GM12878 (cell line): ENCODE data around the gene PTGER4. TPM values are rescaled to one million over a fixed set of nuclear protein-coding genes. Genes with fewer than 3 reads are reported as not detected.

Source experiments
- ATAC-seq: fragments of 200-7000 bp; cut with Tn5 transposase; 3 replicates; pipeline ENCODE4 v1.9.1; 2020; ENCODE audit warnings: mild to moderate bottlenecking, moderate library complexity
- BruUV-seq: library from RNA; stranded (reverse); fragments of 400-500 nt; replicated peaks from 2 replicates; lab custom pipeline; 2021; lab: Mats Ljungman, UMichigan
- CTCF ChIA-PET: fragments of 300-600 bp; sonication (Branson Sonifier 250); formaldehyde crosslinking; extraction: SDS; loops from one replicate; lab custom pipeline; 2021; ENCODE audit warnings: inconsistent platforms; lab: Yijun Ruan, JAX
- POLR2A ChIA-PET: fragments of 350-600 bp; formaldehyde crosslinking; extraction: SDS; loops from one replicate; lab custom pipeline; 2021; ENCODE audit warnings: inconsistent platforms; lab: Charles Lee
- RAD21 ChIA-PET: fragments of 300-600 bp; sonication (Branson Sonifier 250); formaldehyde crosslinking; loops from one replicate; lab custom pipeline; 2023; ENCODE audit warnings: antibody characterized with exemption; ENCODE audit not compliant: unreplicated experiment; lab: Charles Lee
- SMC1A ChIA-PET: fragments of 300-600 bp; sonication (Branson Sonifier 250); formaldehyde crosslinking; loops from one replicate; lab custom pipeline; 2023; ENCODE audit not compliant: unreplicated experiment, uncharacterized antibody; lab: Charles Lee
- DNase-seq: peaks from one replicate; pipeline ENCODE4 v3.0.0-alpha.2; 2011; ENCODE audit warnings: low read depth, low spot score
- FAIRE-seq: peaks from 3 replicates; lab custom pipeline; 2011; peaks lifted over from hg19 to GRCh38; lab: Jason Lieb, UNC
- H2AFZ ChIP-seq: 2 replicates; pipeline ENCODE4 v1.6.0; 2011; ENCODE audit warnings: low read depth, low read length, control low read depth; ENCODE audit not compliant: control insufficient read depth
- H3K27ac ChIP-seq: 2 replicates; pipeline ENCODE4 v1.5.1; 2011; ENCODE audit warnings: control low read depth; ENCODE audit not compliant: control insufficient read depth, insufficient read depth
- H3K27me3 ChIP-seq, 2 experiments: replicated peaks in 1 of 2; 2 replicates each; pipeline versions ENCODE4 v1.6.0 to v1.6.1; 2011; ENCODE audit warnings: low read length in 1 of 2; ENCODE audit not compliant: control insufficient read depth in 2 of 2, insufficient read depth in 2 of 2
- H3K36me3 ChIP-seq, 2 experiments: 2 replicates each; pipeline ENCODE4 v1.5.1; 2011; ENCODE audit warnings: low read length in 1 of 2; ENCODE audit not compliant: control insufficient read depth in 2 of 2, insufficient read depth in 2 of 2
- H3K4me1 ChIP-seq: 2 replicates; pipeline ENCODE4 v1.6.1; 2011; ENCODE audit warnings: mild to moderate bottlenecking, low read length, moderate library complexity, mixed read lengths; ENCODE audit not compliant: control insufficient read depth, insufficient read depth
- H3K4me2 ChIP-seq: 2 replicates; pipeline ENCODE4 v1.6.0; 2011; ENCODE audit warnings: control low read depth; ENCODE audit not compliant: control insufficient read depth, insufficient read depth
- H3K4me3 ChIP-seq: fragments of 200-600 bp; sonication (generic); 2 replicates; pipeline ENCODE4 v1.5.1; 2016
- H3K79me2 ChIP-seq: 2 replicates; pipeline ENCODE4 v1.6.0; 2011; ENCODE audit warnings: low read length; ENCODE audit not compliant: control insufficient read depth, insufficient read depth
- H3K9ac ChIP-seq: 2 replicates; pipeline ENCODE4 v1.8.0; 2011; ENCODE audit warnings: low read length, control low read depth, mixed read lengths; ENCODE audit not compliant: control insufficient read depth, insufficient read depth
- H3K9me3 ChIP-seq: replicated peaks from 3 replicates; pipeline ENCODE4 v1.5.1; 2011; ENCODE audit warnings: mild to moderate bottlenecking, low read length; ENCODE audit not compliant: control insufficient read depth, insufficient read depth
- H4K20me1 ChIP-seq: 2 replicates; pipeline ENCODE4 v1.6.0; 2011; ENCODE audit not compliant: control insufficient read depth, insufficient read depth
- ETV6 ChIP-seq, 2 experiments: fragments of 450-650 bp in 1 of 2; IDR thresholded peaks in 1 of 2; conservative IDR thresholded peaks in 1 of 2; 2 replicates each; pipeline ENCODE4 v1.6.1; 2014; ENCODE audit warnings: antibody characterized with exemption in 1 of 2, borderline replicate concordance in 1 of 2, low read depth in 1 of 2, mild to moderate bottlenecking in 1 of 2, moderate library complexity in 1 of 2
- HCFC1 ChIP-seq: fragments of 150-350 bp; IDR thresholded peaks from 2 replicates; pipeline ENCODE4 v1.6.1; 2014; ENCODE audit warnings: low read length
- IKZF1 ChIP-seq: fragments of 450-650 bp; conservative IDR thresholded peaks from 2 replicates; pipeline ENCODE4 v1.6.1; 2017; ENCODE audit warnings: antibody characterized with exemption, mild to moderate bottlenecking
- NFYA ChIP-seq: IDR thresholded peaks from 2 replicates; pipeline ENCODE4 v1.6.1; 2011; ENCODE audit warnings: low read depth, mild to moderate bottlenecking, low read length, improper control_type of control experiment, borderline replicate concordance
- SREBF2 ChIP-seq: IDR thresholded peaks from 2 replicates; pipeline ENCODE4 v1.6.1; 2012; ENCODE audit warnings: mild to moderate bottlenecking, low read length
- STAT1 ChIP-seq: fragments of 450-650 bp; conservative IDR thresholded peaks from 2 replicates; pipeline ENCODE4 v1.6.1; 2014; ENCODE audit warnings: antibody characterized with exemption, mild to moderate bottlenecking
- ZNF217 ChIP-seq: fragments of 450-650 bp; IDR thresholded peaks from 2 replicates; pipeline ENCODE4 v1.6.1; 2017; ENCODE audit warnings: antibody characterized with exemption, mild to moderate bottlenecking
- ZNF384 ChIP-seq: IDR thresholded peaks from 2 replicates; pipeline ENCODE4 v1.6.1; 2012; ENCODE audit warnings: low read depth, mild to moderate bottlenecking, low read length, improper control_type of control experiment, borderline replicate concordance
- WGBS: methylation state at CpG from one replicate; pipeline ENCODE4 v1.1.6; 2016; ENCODE audit warnings: low lambda C conversion rate; ENCODE audit not compliant: insufficient replicate concordance, insufficient coverage; ENCODE audit errors: missing lambda C conversion rate; 5-methylcytosine and 5-hydroxymethylcytosine counted together
- in situ Hi-C: fragments of 300-500 bp; cut with MboI; formaldehyde crosslinking; loops from 9 replicates; pipeline ENCODE4 v1.14.3; 2018; ENCODE audit warnings: mixed read lengths
- intact Hi-C: fragments of 100-400 bp; cut with micrococcal nuclease; formaldehyde crosslinking; loops from one replicate; pipeline ENCODE4 v1.14.2; 2022; ENCODE audit not compliant: unreplicated experiment
- polyA plus RNA-seq, 11 experiments: library from polyadenylated mRNA; depleted of rRNA in 4 of 11; unstranded in 6 of 11; stranded (reverse) in 5 of 11; fragments of >200 nt; fragmentation: Nextera tagmentation in 4 of 11; fragmentation: Illumina TruSeq in 1 of 11; extraction: Ambion mirVana in 4 of 11; extraction: Trizol in 1 of 11; gene quantifications; 1 replicate in 1 of 11; 2 replicates in 10 of 11; pipeline versions ENCODE4 v1.2.1 to v1.2.3, GENCODE V29; 2011 to 2016; ENCODE audit warnings: inconsistent platforms in 2 of 11, missing spikeins in 2 of 11, low read depth in 1 of 11
- total RNA-seq, 4 experiments: library from RNA; depleted of rRNA in 3 of 4; stranded (reverse); fragments of >200 nt in 3 of 4; fragmentation: Illumina TruSeq in 1 of 4; extraction: Trizol in 1 of 4; gene quantifications; 2 replicates each; pipeline versions ENCODE4 v1.2.1 to v1.2.3, GENCODE V29; 2013 to 2021
- TF ChIP-seq, protein P1 (sequence below): fragments of 450-650 bp; IDR thresholded peaks from 2 replicates; pipeline ENCODE4 v1.6.1; 2017; ENCODE audit warnings: mild to moderate bottlenecking
- TF ChIP-seq, protein P2 (sequence below): IDR thresholded peaks from 2 replicates; pipeline ENCODE4 v1.6.1; 2011; ENCODE audit warnings: low read depth, mild to moderate bottlenecking, low read length, moderate library complexity, borderline replicate concordance; ENCODE audit errors: extremely low read depth
- TF ChIP-seq, protein P3 (sequence below): fragments of 450-650 bp; IDR thresholded peaks from 2 replicates; pipeline ENCODE4 v1.6.1; 2016; ENCODE audit warnings: mild to moderate bottlenecking, moderate library complexity, borderline replicate concordance

Gene PTGER4
- total and polyA plus RNA-seq, 10 of the 15 experiments (the other 5 are each of a cell fraction or from before 2014, with no cell fraction given): 0.15 to 3.7 (median 0.62) TPM

DNA sequence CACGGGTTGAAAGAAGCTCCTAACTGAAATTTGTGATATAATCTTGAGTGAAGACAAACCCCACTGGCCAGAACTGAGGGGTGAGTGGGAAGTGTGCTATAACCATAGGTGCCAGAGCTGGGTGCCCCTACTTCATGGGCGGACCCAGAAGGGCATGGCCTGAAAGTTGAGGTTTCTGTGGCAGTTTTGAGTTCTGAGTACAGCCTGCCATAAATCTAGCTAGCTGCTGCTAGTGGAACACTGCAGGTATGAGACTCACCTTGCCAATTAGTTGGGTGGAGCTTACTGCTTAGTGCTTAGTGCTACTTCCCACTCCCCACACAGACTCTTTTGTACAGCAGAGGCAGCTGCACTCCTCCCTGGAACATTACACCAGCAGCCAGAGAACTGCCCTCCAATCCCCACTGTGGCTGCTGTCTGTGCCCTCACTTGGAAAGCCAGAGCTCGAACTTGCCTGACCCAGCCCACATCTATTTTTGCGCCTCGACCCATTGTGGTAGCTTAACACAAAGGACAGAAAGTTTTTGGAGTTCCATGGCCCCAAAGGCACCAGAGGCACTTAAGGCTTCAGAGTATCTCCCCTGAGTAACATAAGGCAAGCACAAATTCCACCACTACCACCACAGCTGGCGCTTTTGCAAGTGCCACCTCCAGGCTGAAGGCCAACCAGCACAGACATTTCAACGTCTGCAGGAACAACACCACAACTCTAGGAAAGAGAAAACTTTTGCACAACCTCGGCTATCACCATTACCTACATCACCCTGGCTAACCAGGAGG is 27.1 kb upstream of the PTGER4 start:
- POLR2A ChIA-PET: no interaction called here
- H3K9me3 ChIP-seq: no peaks in the 10 kb centered on the region
- no peak overlapping the region for H3K4me2 ChIP-seq
- no peaks in the 10 kb centered on the region for H3K79me2 ChIP-seq
- no peaks in the 10 kb centered on the region for H3K27me3 ChIP-seq
- peaks cover 6% of the 10 kb centered on the region for H3K4me1 ChIP-seq
- ATAC-seq (no peak), DNase-seq (no peak), FAIRE-seq (no peak)
- H3K27ac ChIP-seq: no peak overlapping the region
- intact Hi-C loops: no loop called here
- no peak overlapping the region for H3K4me3 ChIP-seq
- 31% methylated on average over 8 of the region's 8 CpGs for WGBS
- TF ChIP-seq STAT1: no peak
- TF ChIP-seq IKZF1: no peak
- TF ChIP-seq ETV6 (conservative IDR thresholded peaks at IDR 0.05 in 1 of 2, IDR thresholded peaks at IDR 0.05 in 1 of 2; ENCODE audit: borderline replicate concordance in 1 of 2, low read depth in 1 of 2): no peak
- TF ChIP-seq, protein P1, sequence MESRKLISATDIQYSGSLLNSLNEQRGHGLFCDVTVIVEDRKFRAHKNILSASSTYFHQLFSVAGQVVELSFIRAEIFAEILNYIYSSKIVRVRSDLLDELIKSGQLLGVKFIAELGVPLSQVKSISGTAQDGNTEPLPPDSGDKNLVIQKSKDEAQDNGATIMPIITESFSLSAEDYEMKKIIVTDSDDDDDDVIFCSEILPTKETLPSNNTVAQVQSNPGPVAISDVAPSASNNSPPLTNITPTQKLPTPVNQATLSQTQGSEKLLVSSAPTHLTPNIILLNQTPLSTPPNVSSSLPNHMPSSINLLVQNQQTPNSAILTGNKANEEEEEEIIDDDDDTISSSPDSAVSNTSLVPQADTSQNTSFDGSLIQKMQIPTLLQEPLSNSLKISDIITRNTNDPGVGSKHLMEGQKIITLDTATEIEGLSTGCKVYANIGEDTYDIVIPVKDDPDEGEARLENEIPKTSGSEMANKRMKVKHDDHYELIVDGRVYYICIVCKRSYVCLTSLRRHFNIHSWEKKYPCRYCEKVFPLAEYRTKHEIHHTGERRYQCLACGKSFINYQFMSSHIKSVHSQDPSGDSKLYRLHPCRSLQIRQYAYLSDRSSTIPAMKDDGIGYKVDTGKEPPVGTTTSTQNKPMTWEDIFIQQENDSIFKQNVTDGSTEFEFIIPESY: no peak
- TF ChIP-seq, protein P2, sequence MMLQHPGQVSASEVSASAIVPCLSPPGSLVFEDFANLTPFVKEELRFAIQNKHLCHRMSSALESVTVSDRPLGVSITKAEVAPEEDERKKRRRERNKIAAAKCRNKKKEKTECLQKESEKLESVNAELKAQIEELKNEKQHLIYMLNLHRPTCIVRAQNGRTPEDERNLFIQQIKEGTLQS: no peak
- TF ChIP-seq, protein P3, sequence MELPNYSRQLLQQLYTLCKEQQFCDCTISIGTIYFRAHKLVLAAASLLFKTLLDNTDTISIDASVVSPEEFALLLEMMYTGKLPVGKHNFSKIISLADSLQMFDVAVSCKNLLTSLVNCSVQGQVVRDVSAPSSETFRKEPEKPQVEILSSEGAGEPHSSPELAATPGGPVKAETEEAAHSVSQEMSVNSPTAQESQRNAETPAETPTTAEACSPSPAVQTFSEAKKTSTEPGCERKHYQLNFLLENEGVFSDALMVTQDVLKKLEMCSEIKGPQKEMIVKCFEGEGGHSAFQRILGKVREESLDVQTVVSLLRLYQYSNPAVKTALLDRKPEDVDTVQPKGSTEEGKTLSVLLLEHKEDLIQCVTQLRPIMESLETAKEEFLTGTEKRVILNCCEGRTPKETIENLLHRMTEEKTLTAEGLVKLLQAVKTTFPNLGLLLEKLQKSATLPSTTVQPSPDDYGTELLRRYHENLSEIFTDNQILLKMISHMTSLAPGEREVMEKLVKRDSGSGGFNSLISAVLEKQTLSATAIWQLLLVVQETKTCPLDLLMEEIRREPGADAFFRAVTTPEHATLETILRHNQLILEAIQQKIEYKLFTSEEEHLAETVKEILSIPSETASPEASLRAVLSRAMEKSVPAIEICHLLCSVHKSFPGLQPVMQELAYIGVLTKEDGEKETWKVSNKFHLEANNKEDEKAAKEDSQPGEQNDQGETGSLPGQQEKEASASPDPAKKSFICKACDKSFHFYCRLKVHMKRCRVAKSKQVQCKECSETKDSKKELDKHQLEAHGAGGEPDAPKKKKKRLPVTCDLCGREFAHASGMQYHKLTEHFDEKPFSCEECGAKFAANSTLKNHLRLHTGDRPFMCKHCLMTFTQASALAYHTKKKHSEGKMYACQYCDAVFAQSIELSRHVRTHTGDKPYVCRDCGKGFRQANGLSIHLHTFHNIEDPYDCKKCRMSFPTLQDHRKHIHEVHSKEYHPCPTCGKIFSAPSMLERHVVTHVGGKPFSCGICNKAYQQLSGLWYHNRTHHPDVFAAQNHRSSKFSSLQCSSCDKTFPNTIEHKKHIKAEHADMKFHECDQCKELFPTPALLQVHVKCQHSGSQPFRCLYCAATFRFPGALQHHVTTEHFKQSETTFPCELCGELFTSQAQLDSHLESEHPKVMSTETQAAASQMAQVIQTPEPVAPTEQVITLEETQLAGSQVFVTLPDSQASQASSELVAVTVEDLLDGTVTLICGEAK: no peak
- TF ChIP-seq ZNF384: no peak
- no peak for TF ChIP-seq ZNF217
- no peak for TF ChIP-seq SREBF2
- no peak for TF ChIP-seq NFYA
- TF ChIP-seq HCFC1: no peak
- BruUV-seq: no TSS peak
- H3K36me3 ChIP-seq: no peaks in the 10 kb centered on the region
- SMC1A ChIA-PET: interaction anchor here (0.7 to 1.5 kb wide), 4 partner anchors 16 to 164 kb away, joined by 3 to 7 read pairs (median 4); no protein-coding TSS in a partner anchor
- RAD21 ChIA-PET: interaction anchor here (0.8 to 1.7 kb wide), 2 partner anchors 33 to 241 kb away, joined by 3 to 5 read pairs; no protein-coding TSS in a partner anchor
- CTCF ChIA-PET: no interaction called here
- in situ Hi-C loops: no loop called here
- no peaks in the 10 kb centered on the region for H4K20me1 ChIP-seq
- H3K9ac ChIP-seq: no peak overlapping the region
- H2AFZ ChIP-seq: no peak overlapping the region
